CD4-positive, CD25-positive, alpha-beta regulatory T cell (primary cell): Measurements from ENCODE around the gene CTPS1. TPM values are rescaled to one million over a fixed set of nuclear protein-coding genes. Genes with fewer than 3 reads are reported as not detected.
A peak's percentile ranks its signal among the peaks of the same experiment; 100 is the strongest.

Source experiments
- ATAC-seq, 2 donors: fragments of 150-1000 bp; cut with Tn5 transposase; one replicate each; pipeline ENCODE4 v1.10.0; 2021; ENCODE audit warnings: low read depth in 2 of 2, moderate number of reproducible peaks in 2 of 2, moderate library complexity in 1 of 2
- DNase-seq, 3 donors: peaks; one replicate each; pipeline versions ENCODE4 v3.0.0 to v3.0.0-alpha.2; 2012 to 2022; ENCODE audit warnings: mixed read lengths in 1 of 3
- H3K27ac ChIP-seq: one replicate; pipeline ENCODE4 v1.7.0; 2013; ENCODE audit warnings: mild to moderate bottlenecking, low read length; ENCODE audit not compliant: insufficient read depth, poor library complexity, severe bottlenecking
- H3K27me3 ChIP-seq: one replicate; pipeline ENCODE4 v1.7.0; 2013; ENCODE audit warnings: low read length; ENCODE audit not compliant: control insufficient read depth, insufficient read depth
- H3K36me3 ChIP-seq: one replicate; pipeline ENCODE4 v1.7.0; 2013; ENCODE audit warnings: mild to moderate bottlenecking, low read length, moderate library complexity; ENCODE audit not compliant: control insufficient read depth, insufficient read depth
- H3K4me1 ChIP-seq: 2 replicates; pipeline ENCODE4 v1.7.0; 2013; ENCODE audit warnings: mild to moderate bottlenecking, low read length; ENCODE audit not compliant: insufficient read depth, control insufficient read depth, poor library complexity, severe bottlenecking
- H3K4me3 ChIP-seq: one replicate; pipeline ENCODE4 v1.7.0; 2013; ENCODE audit warnings: low read depth, mild to moderate bottlenecking, low read length, moderate library complexity
- H3K9me3 ChIP-seq, 2 experiments: 1 replicate in 1 of 2; 2 replicates in 1 of 2; pipeline ENCODE4 v1.7.0; 2013; ENCODE audit warnings: low read length in 2 of 2, mild to moderate bottlenecking in 1 of 2, moderate library complexity in 1 of 2; ENCODE audit not compliant: control insufficient read depth in 2 of 2
- H3K27ac Mint-ChIP-seq, 3 donors: one replicate each; pipeline ENCODE4 v1.8.0; 2020 to 2022; ENCODE audit warnings: mild to moderate bottlenecking in 3 of 3, mixed read lengths in 3 of 3, moderate library complexity in 2 of 3
- H3K27me3 Mint-ChIP-seq: one replicate; pipeline ENCODE4 v1.8.0; 2022; ENCODE audit warnings: mild to moderate bottlenecking, mixed read lengths
- H3K36me3 Mint-ChIP-seq: one replicate; pipeline ENCODE4 v1.8.0; 2020; ENCODE audit warnings: mixed read lengths
- H3K4me1 Mint-ChIP-seq, 4 donors: one replicate each; pipeline ENCODE4 v1.8.0; 2020 to 2022; ENCODE audit warnings: mixed read lengths in 4 of 4, mild to moderate bottlenecking in 1 of 4
- H3K4me3 Mint-ChIP-seq, 4 donors: one replicate each; pipeline ENCODE4 v1.8.0; 2020 to 2022; ENCODE audit warnings: mild to moderate bottlenecking in 4 of 4, mixed read lengths in 4 of 4, moderate library complexity in 3 of 4
- H3K9me3 Mint-ChIP-seq, 7 donors: one replicate each; pipeline ENCODE4 v1.8.0; 2020 to 2022; ENCODE audit warnings: mixed read lengths in 7 of 7, mild to moderate bottlenecking in 3 of 7, moderate library complexity in 2 of 7
- polyA plus RNA-seq, 4 donors: library from polyadenylated mRNA; unstranded; fragments of 300-500 nt; fragmentation: Illumina TruSeq; gene quantifications; one replicate each; pipeline ENCODE4 v1.2.3, GENCODE V29; 2021
- total RNA-seq: library from RNA; stranded (reverse); gene quantifications from one replicate; pipeline ENCODE4 v1.2.3, GENCODE V29; 2022

CTPS1 gene
- total and polyA plus RNA-seq, 5 donors from 2014 or later, result 12.5 to 42.5 (median 13.5) TPM

DNA sequence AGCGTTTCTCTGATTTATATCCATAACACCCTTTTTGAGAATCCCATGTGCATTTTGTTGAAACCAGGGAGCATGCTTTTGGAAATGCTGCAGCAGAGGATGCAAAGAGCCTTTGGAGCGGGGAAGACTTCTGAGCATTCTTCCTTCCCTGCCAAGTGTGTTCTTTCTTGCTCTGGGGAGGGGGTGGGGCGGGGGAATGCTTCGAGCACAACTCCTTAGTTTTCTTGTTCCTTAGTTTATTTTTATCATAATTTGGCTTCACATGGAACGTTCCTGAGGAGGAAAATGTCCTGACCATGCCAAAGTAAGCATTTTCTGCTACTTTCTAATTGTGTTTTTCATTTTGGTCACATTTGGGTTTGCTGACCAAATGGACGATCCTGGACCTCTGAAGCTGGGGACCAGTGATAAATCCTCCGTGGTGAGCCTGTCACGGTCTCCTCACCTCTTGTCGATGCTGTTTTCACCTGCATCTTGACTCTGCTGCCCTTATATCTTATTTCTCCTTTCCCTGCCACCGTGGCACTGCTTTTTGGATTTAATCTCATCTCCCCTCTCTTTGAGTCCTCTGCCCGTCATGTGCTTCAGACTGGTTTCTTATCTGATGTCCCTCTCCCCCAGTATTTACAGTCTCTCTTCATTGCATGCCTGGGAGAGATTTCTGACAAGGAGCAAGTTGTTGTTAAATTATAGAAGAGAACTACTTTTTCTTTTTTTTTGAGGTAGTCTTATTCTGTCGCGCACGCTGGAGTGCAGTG is 2.4 kb downstream of the CTPS1 start:
- Mint-ChIP-seq H3K4me1 (peaks cover 7 to 34% (median 33%) of the 10 kb centered on the region in 4 donors), H3K27ac (no peak overlapping the region)

DNA sequence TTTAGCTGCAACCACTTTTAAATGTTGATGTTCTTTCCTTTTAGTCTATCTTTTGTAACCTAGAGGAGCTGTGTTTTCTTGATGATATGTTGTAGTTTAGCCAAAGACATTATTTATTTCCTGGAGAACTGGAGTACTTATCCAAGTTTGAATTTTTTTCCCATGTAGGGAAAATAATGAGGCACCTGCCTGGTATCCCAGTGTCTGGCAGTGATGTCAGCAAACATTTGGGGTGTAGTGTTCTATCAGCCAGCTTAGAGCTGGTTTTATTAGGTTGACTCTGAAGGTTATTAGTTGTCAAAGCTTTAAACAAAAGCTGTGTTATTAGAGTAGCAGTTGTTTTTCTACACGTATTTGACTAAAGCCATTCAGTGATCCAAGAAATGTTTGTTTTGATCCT is 3.2 kb downstream of the CTPS1 start:
- no peak overlapping the region for H3K27ac Mint-ChIP-seq
- H3K27me3 ChIP-seq, result no peaks in the 10 kb centered on the region
- peaks cover 38% of the 10 kb centered on the region for H3K36me3 Mint-ChIP-seq
- no peak overlapping the region for H3K27ac ChIP-seq
- H3K4me3 ChIP-seq, result no peak overlapping the region
- H3K4me3 Mint-ChIP-seq, result peak overlapping the region in 1 of 4 donors; percentile 66
- no peaks in the 10 kb centered on the region for H3K9me3 Mint-ChIP-seq
- ATAC-seq, result no peak
- peaks cover 23% of the 10 kb centered on the region for H3K4me1 ChIP-seq
- peaks cover 7 to 34% (median 31%) of the 10 kb centered on the region in 4 donors for H3K4me1 Mint-ChIP-seq
- peaks cover 35% of the 10 kb centered on the region for H3K36me3 ChIP-seq
- H3K27me3 Mint-ChIP-seq, result no peaks in the 10 kb centered on the region
- no peak for DNase-seq
- no peaks in the 10 kb centered on the region for H3K9me3 ChIP-seq

More for the DNA sequence above, 2.4 kb downstream of the CTPS1 start:
- no peak overlapping the region for H3K4me3 ChIP-seq
- H3K27me3 Mint-ChIP-seq, result no peaks in the 10 kb centered on the region
- H3K27me3 ChIP-seq, result no peaks in the 10 kb centered on the region
- ATAC-seq, result no peak
- peaks cover 23% of the 10 kb centered on the region for H3K4me1 ChIP-seq
- H3K4me3 Mint-ChIP-seq, result peak overlapping the region; percentile 39 to 93 (median 76)
- H3K9me3 Mint-ChIP-seq, result no peaks in the 10 kb centered on the region
- no peaks in the 10 kb centered on the region for H3K9me3 ChIP-seq
- peaks cover 30% of the 10 kb centered on the region for H3K36me3 Mint-ChIP-seq
- H3K27ac ChIP-seq, result no peak overlapping the region
- peaks cover 26% of the 10 kb centered on the region for H3K36me3 ChIP-seq
- DNase-seq, result no peak

DNA sequence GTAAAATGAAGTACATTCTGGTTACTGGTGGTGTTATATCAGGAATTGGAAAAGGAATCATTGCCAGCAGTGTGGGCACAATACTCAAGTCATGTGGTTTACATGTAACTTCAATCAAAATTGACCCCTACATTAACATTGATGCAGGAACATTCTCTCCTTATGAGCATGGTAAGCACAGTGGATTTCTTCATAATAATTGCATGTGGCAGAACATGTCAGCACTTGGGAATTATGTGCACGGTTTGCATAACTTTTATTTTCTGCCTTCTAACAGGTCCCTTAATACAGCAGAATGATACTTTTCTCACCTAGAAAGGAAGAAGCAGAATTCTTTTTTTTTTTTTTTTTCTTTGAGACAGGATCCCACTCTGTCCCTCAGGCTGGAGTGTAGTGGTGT is 3.8 kb downstream of the CTPS1 start:
- no peak overlapping the region for H3K27ac ChIP-seq
- H3K4me1 ChIP-seq, result peaks cover 23% of the 10 kb centered on the region
- H3K9me3 ChIP-seq, result no peaks in the 10 kb centered on the region
- Mint-ChIP-seq H3K4me1 (peaks cover 7 to 34% (median 31%) of the 10 kb centered on the region in 4 donors), H3K36me3 (peaks cover 44% of the 10 kb centered on the region), H3K9me3 (no peaks in the 10 kb centered on the region), H3K27me3 (no peaks in the 10 kb centered on the region), H3K4me3 (peak overlapping the region in 1 of 4 donors; percentile 30), H3K27ac (no peak overlapping the region)
- peaks cover 40% of the 10 kb centered on the region for H3K36me3 ChIP-seq
- no peak for ATAC-seq
- no peaks in the 10 kb centered on the region for H3K27me3 ChIP-seq
- DNase-seq, result no peak
- H3K4me3 ChIP-seq, result no peak overlapping the region

DNA sequence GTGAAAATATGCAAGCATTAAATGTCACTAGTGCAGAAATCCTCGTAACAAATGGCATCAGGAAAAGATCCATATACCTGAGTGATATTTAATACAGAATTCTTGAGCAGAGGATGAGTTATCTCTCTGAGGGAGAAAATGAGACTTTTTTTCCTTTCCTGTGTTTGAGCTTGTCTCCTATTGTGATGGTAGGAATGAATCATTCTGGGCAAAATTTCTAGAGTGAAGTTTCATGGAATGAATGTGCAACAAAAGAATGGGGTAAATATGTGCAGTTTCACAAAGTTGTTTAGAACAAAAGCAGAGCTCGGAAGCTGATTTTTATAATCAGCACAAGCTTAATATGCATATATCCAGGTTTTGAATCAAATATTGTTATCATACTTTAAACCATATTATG is 4.6 kb downstream of the CTPS1 start:
- DNase-seq, result no peak
- H3K36me3 ChIP-seq, result peaks cover 48% of the 10 kb centered on the region
- Mint-ChIP-seq H3K4me3 (peak overlapping the region in 1 of 4 donors; percentile 16), H3K27me3 (no peaks in the 10 kb centered on the region), H3K4me1 (peaks cover 7 to 31% (median 29%) of the 10 kb centered on the region in 4 donors), H3K27ac (no peak overlapping the region), H3K9me3 (no peaks in the 10 kb centered on the region), H3K36me3 (peaks cover 52% of the 10 kb centered on the region)
- no peak overlapping the region for H3K27ac ChIP-seq
- H3K4me3 ChIP-seq, result no peak overlapping the region
- no peak for ATAC-seq
- H3K27me3 ChIP-seq, result no peaks in the 10 kb centered on the region
- H3K9me3 ChIP-seq, result no peaks in the 10 kb centered on the region
- peaks cover 23% of the 10 kb centered on the region for H3K4me1 ChIP-seq

DNA sequence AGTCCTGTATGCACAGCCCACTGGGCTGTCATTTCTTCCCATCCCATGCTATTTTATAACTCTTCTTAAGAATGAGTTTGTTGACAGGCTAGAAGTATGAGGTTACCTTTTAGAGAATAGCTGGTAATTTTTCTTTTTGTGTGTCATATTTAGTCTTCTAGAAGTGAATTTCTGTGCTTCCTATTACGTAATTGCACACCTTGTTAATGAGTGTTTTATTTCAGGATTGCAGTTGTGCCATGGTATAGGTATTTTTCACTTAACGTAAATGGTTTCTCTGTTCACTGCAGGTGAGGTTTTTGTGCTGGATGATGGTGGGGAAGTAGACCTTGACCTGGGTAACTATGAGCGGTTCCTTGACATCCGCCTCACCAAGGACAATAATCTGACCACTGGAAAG is 5.0 kb downstream of the CTPS1 start:
- no peaks in the 10 kb centered on the region for H3K27me3 ChIP-seq
- DNase-seq (no peak), ATAC-seq (no peak)
- Mint-ChIP-seq H3K36me3 (peaks cover 56% of the 10 kb centered on the region), H3K27me3 (no peaks in the 10 kb centered on the region), H3K4me3 (no peak overlapping the region), H3K27ac (no peak overlapping the region), H3K4me1 (peaks cover 9 to 31% (median 29%) of the 10 kb centered on the region in 4 donors), H3K9me3 (no peaks in the 10 kb centered on the region)
- H3K27ac ChIP-seq, result no peak overlapping the region
- H3K4me3 ChIP-seq, result no peak overlapping the region
- H3K36me3 ChIP-seq, result peaks cover 52% of the 10 kb centered on the region
- peaks cover 19% of the 10 kb centered on the region for H3K4me1 ChIP-seq
- no peaks in the 10 kb centered on the region for H3K9me3 ChIP-seq

DNA sequence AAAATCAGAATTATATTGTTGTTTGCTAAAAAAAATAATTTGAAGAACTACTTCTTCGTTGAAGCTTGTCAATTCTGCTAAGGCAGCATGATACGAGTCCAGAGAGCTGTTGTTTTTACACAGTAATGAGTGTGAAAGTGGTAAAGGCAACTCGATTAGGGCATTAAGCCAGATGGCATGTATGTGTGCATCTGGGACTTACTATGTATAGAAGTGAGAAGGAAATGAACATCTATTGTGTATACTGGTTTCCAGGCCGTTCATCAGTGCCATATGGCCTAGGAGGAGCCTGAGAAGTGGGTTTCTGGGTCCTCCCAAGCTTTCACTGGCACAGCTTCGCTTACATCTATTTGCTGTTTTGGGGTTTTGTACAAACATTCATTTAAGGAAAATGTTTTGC is 5.7 kb downstream of the CTPS1 start:
- peaks cover 18% of the 10 kb centered on the region for H3K4me1 ChIP-seq
- H3K27ac ChIP-seq, result no peak overlapping the region
- H3K27ac Mint-ChIP-seq, result peak overlapping the region in 1 of 3 donors; percentile 45
- H3K27me3 Mint-ChIP-seq, result no peaks in the 10 kb centered on the region
- no peaks in the 10 kb centered on the region for H3K27me3 ChIP-seq
- H3K9me3 ChIP-seq, result no peaks in the 10 kb centered on the region
- no peak overlapping the region for H3K4me3 ChIP-seq
- H3K4me1 Mint-ChIP-seq, result peaks cover 13 to 31% (median 29%) of the 10 kb centered on the region in 4 donors
- DNase-seq (no peak), ATAC-seq (no peak)
- peaks cover 63% of the 10 kb centered on the region for H3K36me3 Mint-ChIP-seq
- H3K9me3 Mint-ChIP-seq, result no peaks in the 10 kb centered on the region
- H3K36me3 ChIP-seq, result peaks cover 58% of the 10 kb centered on the region
- H3K4me3 Mint-ChIP-seq, result no peak overlapping the region

DNA sequence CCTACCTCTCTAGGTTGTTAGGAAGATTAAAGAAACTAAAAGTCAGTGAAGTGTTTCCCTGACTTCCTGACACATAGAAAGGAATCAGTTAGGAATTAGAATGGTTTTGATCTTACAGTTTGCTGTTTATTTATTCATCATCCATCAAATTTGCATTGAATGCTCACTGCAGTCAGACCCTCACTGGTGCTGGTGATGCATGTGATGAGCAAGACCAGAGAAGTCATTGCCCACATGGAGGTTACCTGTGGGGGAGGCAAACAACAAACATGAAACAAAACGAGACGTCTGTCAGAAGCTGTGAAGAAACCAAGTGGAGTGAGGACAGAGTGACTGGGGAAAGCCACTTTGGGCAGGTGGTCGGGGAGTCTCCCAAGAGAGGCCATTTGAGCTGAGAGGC is 6.4 kb downstream of the CTPS1 start:
- Histone ChIP-seq H3K27ac (no peak overlapping the region), H3K36me3 (peaks cover 65% of the 10 kb centered on the region), H3K9me3 (no peaks in the 10 kb centered on the region), H3K27me3 (no peaks in the 10 kb centered on the region), H3K4me1 (peaks cover 11% of the 10 kb centered on the region), H3K4me3 (no peak overlapping the region)
- DNase-seq (no peak), ATAC-seq (no peak)
- Mint-ChIP-seq H3K4me1 (peaks cover 13 to 27% (median 24%) of the 10 kb centered on the region in 4 donors), H3K9me3 (no peaks in the 10 kb centered on the region), H3K36me3 (peaks cover 69% of the 10 kb centered on the region), H3K27me3 (no peaks in the 10 kb centered on the region), H3K27ac (peak overlapping the region in 1 of 3 donors; percentile 3), H3K4me3 (no peak overlapping the region)

DNA sequence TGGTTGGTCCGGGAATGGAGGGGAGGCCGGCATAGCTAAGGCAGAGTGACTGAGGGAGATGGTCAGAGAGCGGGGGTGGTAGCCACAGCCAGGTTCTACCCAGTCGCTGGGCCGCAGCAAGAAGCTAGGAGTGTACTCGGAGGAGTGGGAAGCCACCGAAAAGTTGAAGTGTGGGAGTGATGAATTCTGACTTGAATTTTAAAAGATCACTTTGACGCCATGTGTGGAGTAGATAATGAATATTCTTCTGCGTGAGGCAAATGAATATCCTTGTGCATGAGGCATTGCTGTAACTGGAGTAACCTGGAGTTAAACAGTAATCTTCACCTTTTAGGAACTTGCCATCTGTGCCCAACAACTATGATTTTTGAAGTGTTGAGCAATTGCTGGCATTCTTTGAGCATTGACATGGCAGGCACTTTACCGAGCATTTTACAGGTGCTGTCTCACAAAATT is 6.9 kb downstream of the CTPS1 start:
- H3K27me3 Mint-ChIP-seq, result no peaks in the 10 kb centered on the region
- H3K27ac Mint-ChIP-seq, result peak overlapping the region in 1 of 3 donors; percentile 3

More for the DNA sequence above, 6.9 kb downstream of the CTPS1 start:
- Mint-ChIP-seq H3K4me1 (peaks cover 8 to 22% (median 19%) of the 10 kb centered on the region in 4 donors), H3K36me3 (peaks cover 74% of the 10 kb centered on the region), H3K4me3 (no peak overlapping the region), H3K9me3 (no peaks in the 10 kb centered on the region)
- no peak overlapping the region for H3K27ac ChIP-seq
- H3K9me3 ChIP-seq, result no peaks in the 10 kb centered on the region
- H3K4me3 ChIP-seq, result no peak overlapping the region
- DNase-seq, result no peak
- no peak for ATAC-seq
- H3K27me3 ChIP-seq, result no peaks in the 10 kb centered on the region
- H3K4me1 ChIP-seq, result peaks cover 6% of the 10 kb centered on the region
- H3K36me3 ChIP-seq, result peaks cover 70% of the 10 kb centered on the region
